Midbrain (tissue), 1 donor: ENCODE results near the gene GSK3B.
A peak's percentile ranks its signal among the peaks of the same experiment; 100 is the strongest.

Source experiments
- DNase-seq: peaks from one replicate; lab custom pipeline; 2025; lab: John Stamatoyannopoulos, UW

Gene GSK3B

DNA sequence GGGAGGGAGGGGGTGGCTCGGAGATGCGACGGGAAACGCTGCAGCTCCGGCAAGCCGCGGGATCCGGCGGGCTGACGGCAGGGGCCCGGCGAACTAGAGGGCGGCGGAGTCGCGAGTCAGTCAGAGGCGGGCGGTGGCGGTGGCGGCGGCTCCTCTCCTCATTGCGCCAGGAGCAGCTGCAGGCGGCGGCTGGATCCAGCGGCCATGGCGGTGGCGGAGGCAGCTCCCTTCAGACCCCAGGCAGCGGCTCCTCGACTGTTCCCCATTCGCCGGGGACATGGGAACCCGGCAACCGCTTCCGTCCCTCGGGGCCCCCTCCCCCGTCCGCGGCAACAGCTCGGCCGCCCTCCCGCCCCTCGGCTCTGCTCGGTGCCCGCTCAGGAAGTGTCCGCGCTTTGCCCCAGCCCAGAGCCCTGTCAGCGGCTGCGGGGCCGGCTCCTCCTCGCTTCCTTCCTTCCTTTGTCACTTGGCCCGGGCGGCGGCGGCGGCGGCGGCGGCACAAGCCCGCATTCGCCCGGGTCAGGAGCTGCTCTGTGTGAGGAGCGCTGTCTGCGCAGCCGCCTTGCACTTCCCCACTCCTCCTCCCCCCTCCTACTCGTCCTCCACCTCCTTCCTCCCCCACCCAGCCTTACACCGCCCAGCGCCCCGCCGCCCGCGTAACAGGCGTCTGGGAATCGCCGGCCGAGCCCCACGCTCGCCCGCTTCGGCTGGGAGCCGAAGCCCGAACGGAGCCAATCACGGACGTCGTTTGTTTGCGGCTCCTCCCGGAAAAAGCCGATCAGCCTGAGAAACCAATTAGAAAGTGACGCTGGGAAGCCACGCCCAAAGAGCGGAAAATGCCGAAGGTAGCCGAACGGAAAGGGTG is at the start of gene GSK3B:
Gene GSK3B (minus strand): TSS at position 537 of the 865 bp plus-strand sequence. CDS start 1,013 bp downstream, outside the sequence.
- peak; percentile 100 for DNase-seq

GRCh38 chr3:120143676-120144075 is 49.4 kb upstream of the GSK3B start:
- DNase-seq, result no peak

DNA sequence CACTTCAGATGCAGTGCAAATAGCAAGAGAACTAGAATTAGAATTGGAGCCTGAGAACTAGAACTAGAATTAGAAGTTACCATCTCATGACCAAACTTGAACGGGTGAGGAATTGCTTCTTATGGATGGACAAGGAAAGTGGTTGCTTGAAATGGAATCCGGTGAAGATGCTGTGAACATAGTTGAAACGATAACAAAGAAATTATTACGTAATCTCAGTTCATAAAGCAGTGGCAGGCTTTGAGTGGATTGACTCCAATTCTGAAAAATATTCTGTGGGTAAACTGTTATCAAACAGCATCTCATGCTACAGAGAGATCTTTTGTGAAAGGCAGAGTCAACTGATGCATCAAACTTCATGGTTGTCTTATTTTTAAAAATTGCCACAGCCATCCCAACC is 48.0 kb upstream of the GSK3B start:
- DNase-seq, result no peak

DNA sequence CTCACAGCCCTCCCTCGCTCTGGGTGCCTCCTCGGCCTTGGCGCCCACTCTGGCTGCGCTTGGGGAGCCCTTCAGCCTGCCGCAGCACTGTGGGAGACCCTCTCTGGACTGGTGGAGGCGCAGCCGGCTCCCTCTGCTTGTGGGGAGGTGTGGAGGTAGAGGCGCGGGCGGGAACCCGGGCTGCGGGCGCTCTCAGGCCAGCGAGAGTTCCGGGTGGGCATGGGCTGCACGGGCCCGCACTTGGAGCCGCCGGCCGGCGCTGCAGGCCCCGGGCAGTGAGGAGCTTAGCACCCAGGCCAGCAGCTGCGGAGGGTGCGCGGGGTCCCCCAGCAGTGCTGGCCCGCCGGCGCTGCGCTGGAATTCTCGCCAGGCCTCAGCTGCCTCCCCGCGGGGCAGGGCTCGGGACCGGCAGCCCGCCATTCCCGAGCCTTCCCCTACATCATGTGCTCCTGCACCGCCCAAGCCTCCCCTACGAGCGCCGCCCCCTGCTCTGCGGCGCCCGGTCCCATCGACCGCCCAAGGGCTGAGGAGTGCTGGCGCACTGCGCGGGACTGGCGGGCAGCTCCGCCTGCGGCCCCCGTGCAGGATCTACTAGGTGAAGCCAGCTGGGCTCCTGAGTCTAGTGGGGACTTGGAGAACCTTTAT is 46.0 kb upstream of the GSK3B start:
- DNase-seq, result no peak

GRCh38 chr3:120139140-120139539 is 44.9 kb upstream of the GSK3B start:
- no peak for DNase-seq

GRCh38 chr3:120137548-120137947 is 43.3 kb upstream of the GSK3B start:
- no peak for DNase-seq

DNA sequence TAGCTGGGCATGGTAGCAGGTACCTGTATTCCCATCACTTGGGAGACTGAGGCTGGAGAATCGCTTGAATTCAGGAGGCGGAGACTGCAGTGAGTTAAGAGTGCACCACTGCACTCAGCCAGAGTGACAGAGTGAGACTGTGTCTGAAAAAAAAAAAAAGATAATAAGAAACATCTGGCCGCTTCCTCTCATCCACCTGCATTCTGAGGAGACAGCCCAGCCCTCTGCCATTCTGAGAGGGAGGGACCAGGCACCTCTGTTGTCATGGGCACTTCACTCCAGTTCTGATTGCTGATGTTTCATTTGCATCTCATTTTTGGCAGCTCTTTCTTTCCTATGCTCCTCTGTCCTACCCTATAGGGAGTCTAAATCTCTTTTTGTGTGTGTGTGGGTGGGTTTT is 36.4 kb upstream of the GSK3B start:
- DNase-seq, result no peak

DNA sequence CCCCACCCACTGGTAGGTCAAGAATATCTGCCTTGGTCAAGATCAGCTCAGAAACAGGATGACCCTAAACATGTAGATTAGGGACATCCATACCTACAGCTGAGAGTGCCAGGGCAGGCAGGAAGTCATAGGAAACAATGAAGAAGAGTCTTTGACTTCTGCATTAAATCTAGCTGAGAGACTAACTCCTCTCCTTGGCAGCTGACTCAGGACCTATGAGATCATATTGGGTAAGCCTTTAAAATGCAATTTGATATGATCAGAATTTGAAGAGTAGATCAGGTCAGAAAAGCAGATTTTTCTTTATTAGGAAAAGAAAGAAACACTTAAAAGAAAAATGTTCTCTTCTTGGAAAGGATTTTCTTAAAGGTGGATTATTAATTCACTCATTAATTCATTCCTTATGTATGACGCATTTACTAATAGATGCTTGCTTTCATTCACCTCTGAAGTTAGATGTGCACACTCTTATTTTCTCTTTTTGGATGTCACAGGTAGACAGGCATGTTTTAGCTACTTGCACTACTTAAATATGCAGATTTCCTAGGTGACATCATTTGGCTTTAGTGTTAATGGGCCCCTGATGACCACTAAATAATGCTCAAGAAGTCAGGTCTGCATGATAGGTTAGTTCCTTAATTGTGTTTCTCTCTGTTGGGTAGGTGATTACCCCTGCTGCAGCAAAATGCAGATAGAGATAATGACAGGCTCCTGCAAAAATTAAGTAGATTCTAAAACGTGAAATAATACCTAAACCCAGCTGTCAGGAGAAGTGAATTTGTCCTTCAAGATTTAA is 35.7 kb upstream of the GSK3B start:
- DNase-seq, result no peak

DNA sequence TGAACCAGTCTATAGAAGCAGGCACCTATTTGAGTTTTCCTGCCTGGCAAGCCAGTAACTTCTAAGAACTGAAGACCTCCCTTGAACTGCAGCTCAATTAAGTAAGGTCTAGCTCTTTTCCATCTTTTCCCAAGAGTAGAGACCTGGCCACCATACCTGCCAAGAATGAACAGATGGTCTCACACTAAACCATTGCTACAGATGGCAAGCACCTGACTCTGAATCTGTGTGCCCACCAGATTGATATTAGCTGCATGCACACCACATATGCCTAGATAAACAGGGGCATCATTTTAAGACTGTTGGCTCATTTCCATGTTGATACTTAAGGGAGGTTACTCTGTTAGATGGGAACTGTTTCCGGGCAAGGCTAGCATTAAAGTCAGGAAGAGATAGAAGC is 34.8 kb upstream of the GSK3B start:
- no peak for DNase-seq

GRCh38 chr3:120125992-120126391 is 31.7 kb upstream of the GSK3B start:
- DNase-seq, result no peak

- DNase-seq, result no peak
Measured at GRCh38 chr3:120119846-120120510, 25.7 kb upstream of the GSK3B start.

DNA sequence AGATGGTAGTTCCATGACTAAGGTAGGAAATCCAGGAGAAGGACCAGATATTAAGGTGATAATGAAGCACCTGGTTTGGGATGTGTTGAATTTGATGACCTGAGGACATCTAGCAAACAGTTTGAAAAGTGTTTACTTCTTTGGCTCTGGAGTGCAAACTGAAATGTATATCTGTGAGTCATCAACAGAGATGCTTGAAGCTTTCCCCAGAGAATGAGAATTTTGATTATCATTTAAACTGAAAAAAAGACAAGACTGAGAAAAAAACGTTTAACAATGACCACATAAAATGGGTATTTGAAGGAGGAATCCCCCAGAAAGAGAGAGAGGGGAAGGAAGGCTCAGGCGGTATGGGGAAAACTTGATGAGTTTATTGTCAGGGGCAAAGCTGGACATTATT is 20.7 kb upstream of the GSK3B start:
- no peak for DNase-seq

DNA sequence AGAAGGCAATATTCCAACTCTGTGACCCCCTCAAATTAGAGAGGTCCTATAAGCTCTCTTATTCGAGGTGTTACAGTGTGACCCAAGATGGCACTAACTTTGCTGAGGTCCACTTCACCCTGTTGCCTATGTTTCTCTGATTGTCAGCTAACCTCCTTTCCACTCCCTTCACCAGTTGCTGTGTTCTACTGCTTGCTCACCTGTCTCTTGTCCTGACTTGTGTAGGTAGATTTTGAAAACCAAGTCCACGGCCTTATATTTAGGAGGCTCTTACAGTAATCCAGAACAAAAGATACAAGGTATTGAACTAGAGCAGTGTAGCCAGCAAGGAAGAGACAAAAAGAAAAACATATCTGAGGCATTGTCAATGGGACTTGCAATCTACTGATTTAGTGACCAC is 20.1 kb upstream of the GSK3B start:
- DNase-seq, result no peak

DNA sequence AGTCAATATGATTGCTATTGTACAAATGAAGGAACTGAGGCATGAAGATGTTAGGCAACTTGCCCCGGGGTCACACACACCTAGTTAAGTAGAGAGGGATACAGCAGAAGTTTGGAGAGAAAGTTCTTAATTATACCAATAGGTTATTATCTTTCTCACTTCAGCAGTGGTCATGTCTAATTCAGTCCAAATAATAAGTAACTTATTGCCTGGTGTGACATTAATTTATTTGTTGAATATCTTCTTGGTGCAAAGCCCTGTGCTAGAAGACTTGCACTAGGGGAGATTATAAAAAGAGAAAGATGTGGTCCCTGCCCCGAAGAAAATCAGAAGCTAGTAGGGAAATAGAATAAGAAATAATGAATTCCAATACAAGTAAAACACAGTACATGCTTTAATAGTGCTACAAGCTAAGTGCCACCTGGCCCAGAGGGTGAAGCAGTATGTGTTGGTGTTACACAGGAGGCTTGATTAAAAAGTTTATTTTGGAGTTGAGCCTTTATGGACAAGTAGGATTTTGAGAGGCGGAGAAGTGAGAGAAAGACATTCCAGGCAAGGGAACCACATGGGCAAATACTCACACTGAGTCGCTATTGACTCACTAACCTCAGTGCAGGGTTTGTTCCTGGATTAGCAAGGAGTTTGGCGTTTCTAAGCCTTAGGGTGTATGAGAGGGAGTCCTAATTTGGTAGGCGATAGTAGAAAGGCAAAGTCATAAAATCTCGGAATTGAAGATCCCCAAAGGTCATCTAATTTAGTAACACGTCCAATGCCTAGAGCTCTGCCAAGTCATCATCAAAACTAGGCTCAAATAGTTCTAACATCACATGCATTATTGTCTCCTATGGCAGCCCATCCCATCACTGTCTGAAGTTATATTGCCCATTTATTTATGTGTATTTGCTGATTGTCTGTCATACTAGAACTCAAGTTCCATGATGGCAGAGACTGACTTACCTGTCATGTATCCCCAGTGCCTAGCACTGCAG is 19.2 kb upstream of the GSK3B start:
- DNase-seq, result no peak

DNA sequence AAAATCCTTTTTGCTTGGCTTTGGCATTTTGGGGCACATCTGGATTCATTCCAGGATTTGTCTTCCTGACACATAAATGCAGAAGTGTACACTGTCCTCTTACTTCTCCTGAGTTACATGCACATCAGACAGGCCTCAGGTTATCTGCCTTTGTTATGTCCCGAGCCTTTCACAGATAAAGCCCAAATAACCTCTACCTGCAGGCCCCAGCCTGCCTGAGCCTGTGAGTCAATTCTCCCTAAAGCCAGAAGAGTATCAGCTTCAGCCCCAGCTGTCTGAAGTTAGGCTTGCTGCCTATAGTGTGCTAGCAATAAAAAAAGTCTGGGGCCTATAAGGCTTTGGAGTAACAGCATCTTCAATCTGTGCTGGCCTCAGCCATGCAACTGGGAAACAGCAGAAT is 17.7 kb upstream of the GSK3B start:
- no peak for DNase-seq

- no peak for DNase-seq
Measured at GRCh38 chr3:120103276-120103675, 9.0 kb upstream of the GSK3B start.

DNA sequence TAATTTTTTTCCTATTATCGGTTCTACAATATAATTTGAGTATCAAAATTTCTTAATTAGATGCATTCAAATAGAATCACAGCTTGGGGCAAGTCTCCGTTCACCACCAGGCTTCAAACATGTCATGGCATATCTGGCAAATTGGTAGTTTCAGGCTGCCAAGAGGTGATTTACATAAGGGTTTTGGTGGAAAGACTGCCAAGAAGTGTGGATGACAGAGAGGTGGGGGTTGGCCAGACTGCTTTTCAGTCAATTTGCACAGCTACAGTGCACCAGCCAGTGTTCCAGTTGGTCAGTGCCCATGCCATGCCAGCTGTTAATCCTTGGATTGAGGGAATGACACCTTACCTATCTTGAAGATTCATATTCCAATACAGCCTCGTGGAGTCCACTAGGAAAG is 8.4 kb upstream of the GSK3B start:
- peak; percentile 13 for DNase-seq

DNA sequence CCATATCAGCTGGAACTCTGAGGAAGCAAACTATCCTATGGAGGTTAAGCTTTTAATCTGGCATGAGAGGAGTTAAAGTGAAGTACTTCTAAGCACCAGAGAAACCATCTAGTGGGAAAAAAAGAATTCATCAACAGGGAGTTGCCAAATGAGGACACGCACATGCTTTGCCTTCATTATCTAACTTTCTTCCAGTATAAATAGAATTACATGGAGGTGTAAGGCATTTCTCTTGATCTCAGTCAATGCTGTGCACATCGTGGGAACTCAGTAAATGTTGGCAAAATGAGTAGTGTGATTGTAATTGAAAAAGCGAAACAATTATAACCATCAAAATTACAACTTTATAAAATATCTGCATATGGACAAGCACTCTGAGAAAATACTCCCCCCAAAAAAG is 8.0 kb upstream of the GSK3B start:
- no peak for DNase-seq

GRCh38 chr3:120101624-120102023 is 7.4 kb upstream of the GSK3B start:
- no peak for DNase-seq

DNA sequence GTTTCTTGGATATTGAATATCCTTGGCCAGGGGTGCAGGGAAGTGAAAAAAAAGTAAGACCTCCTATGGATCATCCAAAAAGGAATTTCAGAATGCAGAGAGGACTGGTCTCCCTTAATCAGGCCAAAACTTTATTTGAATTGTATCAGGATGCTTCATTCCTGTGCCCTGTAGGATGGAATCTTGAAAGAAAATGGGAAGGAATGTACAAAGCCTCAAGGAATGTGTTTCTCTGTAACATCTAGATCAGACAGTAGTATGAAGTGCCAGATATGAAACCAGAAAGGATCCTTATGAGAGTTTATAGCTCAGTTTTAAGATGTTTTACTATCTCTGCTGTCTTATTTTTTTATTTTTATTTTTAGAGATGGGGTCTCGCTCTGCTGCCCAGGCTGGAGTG is 6.5 kb upstream of the GSK3B start:
- DNase-seq, result no peak

DNA sequence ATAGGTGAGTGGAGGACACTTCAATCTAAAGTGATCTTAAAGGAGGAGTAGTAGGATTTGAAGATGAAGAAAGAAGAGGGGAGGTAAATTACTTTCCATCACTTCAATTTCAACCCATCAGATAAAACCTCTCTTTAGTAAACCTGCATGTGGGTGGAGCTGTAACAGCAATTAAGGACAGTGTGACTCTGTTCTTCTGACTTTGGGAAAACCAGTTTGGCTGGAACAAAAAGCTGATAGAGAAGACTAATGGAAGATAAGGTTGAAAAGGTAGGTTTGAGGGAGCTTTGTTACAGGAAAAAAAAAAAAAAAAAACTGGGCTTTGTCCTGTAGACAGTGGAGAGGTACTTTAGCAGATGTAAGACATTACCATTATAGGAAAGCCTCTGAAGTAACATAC is 4.5 kb upstream of the GSK3B start:
- no peak for DNase-seq
